WTC11 (cell line): Measurements from ENCODE around the gene SLC26A5.

ENCODE experiments used
- ATF6 ChIP-seq: sonication (generic); formaldehyde crosslinking; IDR thresholded peaks from 2 replicates; pipeline ENCODE4 v1.8.1; 2023; ENCODE audit warnings: mild to moderate bottlenecking, missing genetic modification reagents
- CTCF ChIP-seq: fragments of 200-600 bp; IDR thresholded peaks from 2 replicates; pipeline ENCODE4 v1.8.0; 2022; ENCODE audit warnings: antibody characterized with exemption
- ERG ChIP-seq: fragments of 250-450 bp; sonication (Bioruptor Pico); IDR thresholded peaks from 2 replicates; pipeline ENCODE4 v1.8.0; 2021; ENCODE audit warnings: mild to moderate bottlenecking
- ETV6 ChIP-seq: sonication (generic); formaldehyde crosslinking; IDR thresholded peaks from 2 replicates; pipeline ENCODE4 v1.8.1; 2022; ENCODE audit warnings: mild to moderate bottlenecking, missing genetic modification reagents
- JUN ChIP-seq: sonication (generic); formaldehyde crosslinking; IDR thresholded peaks from 2 replicates; pipeline ENCODE4 v1.8.0; 2023; ENCODE audit warnings: mild to moderate bottlenecking, missing genetic modification reagents
- PREB ChIP-seq: sonication (generic); formaldehyde crosslinking; IDR thresholded peaks from 2 replicates; pipeline ENCODE4 v1.8.1; 2022; ENCODE audit warnings: mild to moderate bottlenecking, missing genetic modification reagents, moderate library complexity, borderline replicate concordance
- SP1 ChIP-seq: sonication (generic); formaldehyde crosslinking; conservative IDR thresholded peaks from 2 replicates; pipeline ENCODE4 v1.8.1; 2022; ENCODE audit warnings: missing genetic modification reagents
- USF1 ChIP-seq: sonication (generic); formaldehyde crosslinking; IDR thresholded peaks from 2 replicates; pipeline ENCODE4 v1.8.0; 2022; ENCODE audit warnings: mild to moderate bottlenecking, missing genetic modification reagents
- USF2 ChIP-seq: sonication (generic); formaldehyde crosslinking; IDR thresholded peaks from 2 replicates; pipeline ENCODE4 v1.8.1; 2023; ENCODE audit warnings: mild to moderate bottlenecking, missing genetic modification reagents, moderate library complexity
- ZNF263 ChIP-seq: sonication (generic); formaldehyde crosslinking; IDR thresholded peaks from 2 replicates; pipeline ENCODE4 v1.8.1; 2022; ENCODE audit warnings: low read depth, mild to moderate bottlenecking, moderate library complexity, missing genetic modification reagents

GRCh38 chr7:103344453-103345149 is 101.4 kb downstream of the SLC26A5 start, which contains the start of gene DNAJC2:
- TF ChIP-seq CTCF (no peak), JUN (CRISPR knock-in tag) (no peak), USF1 (CRISPR knock-in tag) (peak; percentile 61; the same call in 1 of the 2 replicates), SP1 (CRISPR knock-in tag) (peak; percentile 73), ERG (CRISPR knock-in tag) (no peak), ATF6 (CRISPR knock-in tag) (no peak), ETV6 (CRISPR knock-in tag) (peak; percentile 80), ZNF263 (CRISPR knock-in tag) (no peak), USF2 (CRISPR knock-in tag) (no peak), PREB (CRISPR knock-in tag) (0 out of 2 replicates have a peak, but pooled peaks have one; percentile 46)
